Measurements from ENCODE around the gene WDFY4.

The WDFY4 gene

DNA sequence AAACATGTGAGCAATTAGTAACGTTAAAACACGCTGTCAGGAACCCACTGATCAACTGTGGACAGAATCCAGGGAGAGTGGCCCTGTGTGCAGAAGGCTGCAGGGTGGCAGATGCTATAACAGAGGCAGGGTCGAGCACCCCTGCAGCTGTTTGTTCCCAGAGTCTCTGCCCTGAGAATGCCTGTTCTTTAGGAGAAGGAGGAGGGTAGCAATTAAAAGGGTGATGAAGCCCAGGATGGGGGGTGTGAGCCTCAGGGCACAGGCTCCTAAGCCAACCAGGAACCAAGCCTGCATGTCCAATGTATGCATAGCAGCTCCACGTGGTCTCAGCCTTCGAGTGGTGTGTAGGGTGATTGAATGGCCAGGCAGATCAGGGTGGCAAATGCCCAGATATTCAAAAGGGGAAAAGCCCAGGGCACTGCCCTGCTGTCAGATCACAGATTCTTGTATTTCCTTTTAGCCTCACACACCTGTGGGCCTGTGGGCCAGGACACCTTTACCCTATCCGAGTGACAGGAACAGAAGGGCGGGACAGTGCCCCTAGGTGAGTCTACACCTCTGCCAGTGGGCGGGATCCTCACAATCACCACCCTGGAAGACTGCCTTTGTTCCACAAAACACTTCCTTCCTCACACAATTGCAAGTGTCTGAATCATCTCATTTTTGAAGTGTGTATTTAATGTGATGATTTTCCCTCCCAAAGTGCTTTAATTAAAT, 7.3 kb downstream of the WDFY4 start:
- no peak for DNase-seq

DNA sequence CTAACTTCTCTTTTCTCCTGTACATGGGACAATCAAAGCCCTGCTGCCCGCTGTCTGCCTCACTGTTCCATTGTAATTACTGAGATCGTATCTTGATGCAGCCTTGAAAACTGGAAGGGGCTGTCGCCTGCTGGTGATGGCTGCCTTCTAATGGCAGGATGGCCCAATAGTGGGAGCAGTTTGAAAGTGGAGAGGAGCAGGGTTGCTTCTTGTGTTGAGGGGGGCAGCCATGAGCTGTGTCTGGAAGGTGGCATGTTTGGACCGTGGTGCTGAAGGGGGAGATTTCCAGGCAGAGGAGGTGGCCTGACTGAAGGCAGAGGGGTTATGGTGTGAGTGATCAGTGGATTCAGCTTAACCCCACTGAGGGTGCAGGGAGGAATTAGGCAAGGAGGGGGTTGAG, 8.1 kb downstream of the WDFY4 start:
- DNase-seq: no peak

DNA sequence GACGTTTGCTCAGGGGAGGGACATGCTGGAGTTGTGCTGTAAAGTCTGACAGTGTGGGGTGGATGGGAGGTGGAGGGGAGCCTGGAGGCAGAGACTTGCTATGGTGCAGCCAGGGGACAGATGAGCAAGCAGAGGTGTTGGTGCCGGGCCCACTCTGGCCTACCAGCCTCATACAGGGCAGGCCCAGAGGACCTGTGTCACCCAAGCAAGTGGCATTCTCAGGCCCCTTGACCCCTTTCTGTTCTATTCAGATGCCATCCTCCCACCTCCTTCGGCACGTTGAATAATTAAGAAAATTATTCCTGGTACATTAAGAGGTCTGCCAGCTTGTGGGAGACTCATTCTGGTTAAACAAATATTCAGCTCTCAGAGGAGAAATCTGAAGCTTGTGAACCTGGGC, 8.5 kb downstream of the WDFY4 start:
- no peak for DNase-seq

DNA sequence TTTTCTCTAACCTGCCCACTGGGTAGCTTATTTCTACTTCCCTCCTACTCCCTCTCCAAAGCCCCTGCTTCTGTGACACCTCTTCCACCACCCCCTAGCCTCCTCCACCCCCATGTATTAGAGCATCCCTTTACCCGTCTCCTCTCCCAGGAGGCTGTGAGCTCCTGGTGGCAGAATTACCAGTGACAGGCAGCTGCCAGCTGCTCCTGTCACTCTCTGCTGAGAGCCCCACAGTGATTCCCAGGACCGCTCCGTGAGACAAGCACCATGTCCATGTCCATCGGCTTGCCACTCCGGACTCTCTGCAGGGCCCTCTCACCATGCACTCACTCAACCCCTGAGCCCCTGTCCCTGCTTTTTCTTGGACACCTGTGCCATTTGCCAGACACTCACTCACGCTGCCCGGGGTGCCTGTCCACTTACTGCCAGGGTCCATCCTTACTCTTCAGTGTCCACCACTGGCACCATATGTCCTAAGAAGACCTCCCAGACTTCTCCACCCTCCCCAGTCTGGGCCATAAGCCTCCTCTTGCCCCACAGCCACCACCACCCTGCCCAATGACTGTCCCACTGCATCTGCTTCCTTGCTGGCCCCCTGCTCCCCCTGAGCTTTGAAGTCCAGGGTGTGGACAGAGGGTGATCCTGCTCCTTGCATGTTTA, 9.8 kb downstream of the WDFY4 start:
- no peak for DNase-seq

DNA sequence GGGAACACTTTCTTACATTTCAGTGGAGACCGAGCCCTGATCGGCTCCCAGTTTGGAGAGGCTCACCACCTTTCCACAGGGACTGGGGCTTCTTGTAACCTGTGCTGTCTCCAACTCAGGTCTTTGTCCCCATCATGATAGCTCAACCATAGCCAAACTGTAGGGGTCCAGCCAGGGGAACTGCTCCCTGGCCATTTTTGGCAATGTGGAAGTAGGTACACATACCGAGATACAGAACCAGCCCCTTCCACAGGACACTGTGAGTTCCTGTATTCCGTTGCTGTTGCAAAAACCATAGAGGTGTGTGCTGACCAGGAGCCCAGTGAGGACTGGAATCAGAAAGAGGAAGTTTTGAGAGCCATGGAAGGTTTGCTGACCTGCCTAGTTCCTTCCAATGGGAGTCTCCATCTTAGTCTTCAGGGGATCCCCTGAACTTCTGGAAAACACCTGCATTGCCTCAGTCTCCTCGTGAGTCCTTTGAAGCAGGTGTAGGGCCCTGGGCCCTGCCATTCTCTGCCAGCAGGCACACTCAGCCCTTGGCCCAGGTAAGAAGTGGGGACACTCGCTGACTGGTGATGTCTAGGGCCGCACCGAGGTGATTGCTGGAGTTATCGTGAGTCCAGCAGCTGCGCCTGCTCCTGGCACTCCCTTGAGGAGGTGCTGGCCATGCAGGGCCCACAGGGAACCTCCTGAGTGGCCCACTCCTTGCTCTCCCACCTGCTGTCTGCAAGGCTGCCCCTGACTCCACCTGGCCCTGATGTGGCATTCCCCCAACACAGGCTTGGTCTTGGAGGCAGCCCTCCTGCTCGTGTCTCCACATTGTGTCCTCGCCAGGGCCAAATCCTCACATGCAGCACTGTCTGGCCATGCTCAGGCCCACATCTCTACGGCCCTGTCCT, 11.2 kb downstream of the WDFY4 start:
- no peak for DNase-seq

DNA sequence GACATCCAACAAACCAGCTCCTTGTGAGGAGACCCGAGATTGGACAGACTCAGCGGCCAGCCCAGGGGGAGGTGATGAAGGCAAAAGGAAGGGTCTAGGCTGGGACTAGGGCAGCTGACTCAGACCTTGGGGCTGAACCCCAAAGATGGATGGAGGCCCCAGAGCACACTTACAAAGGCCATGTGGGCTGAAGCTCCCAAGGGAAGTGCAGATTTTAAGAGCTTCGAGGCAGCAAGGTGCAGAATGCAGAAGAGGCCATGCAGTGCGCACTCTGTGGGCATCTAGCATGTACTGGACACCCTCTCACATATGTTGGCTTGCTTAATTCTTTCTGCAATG, 11.8 kb downstream of the WDFY4 start:
- no peak for DNase-seq

DNA sequence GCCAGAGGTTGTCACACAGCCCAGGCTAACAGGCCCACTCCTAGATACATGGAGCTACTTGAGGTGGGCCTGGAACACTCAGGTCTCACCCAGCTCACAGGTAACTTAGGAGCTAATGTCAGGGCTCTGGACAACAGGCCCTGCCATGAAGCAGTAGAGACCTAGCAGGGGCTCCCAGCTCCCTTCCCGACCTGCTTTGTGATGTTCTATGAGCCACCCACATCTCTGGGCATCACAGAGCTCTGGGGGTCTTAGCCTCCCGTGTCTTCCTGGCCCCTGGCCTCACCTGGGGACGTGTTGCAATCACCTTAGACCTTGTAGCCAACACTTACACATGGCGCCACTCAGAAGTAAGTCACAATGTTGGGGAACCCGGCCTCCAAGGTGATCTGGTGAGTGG, 12.4 kb downstream of the WDFY4 start:
- DNase-seq: no peak

DNA sequence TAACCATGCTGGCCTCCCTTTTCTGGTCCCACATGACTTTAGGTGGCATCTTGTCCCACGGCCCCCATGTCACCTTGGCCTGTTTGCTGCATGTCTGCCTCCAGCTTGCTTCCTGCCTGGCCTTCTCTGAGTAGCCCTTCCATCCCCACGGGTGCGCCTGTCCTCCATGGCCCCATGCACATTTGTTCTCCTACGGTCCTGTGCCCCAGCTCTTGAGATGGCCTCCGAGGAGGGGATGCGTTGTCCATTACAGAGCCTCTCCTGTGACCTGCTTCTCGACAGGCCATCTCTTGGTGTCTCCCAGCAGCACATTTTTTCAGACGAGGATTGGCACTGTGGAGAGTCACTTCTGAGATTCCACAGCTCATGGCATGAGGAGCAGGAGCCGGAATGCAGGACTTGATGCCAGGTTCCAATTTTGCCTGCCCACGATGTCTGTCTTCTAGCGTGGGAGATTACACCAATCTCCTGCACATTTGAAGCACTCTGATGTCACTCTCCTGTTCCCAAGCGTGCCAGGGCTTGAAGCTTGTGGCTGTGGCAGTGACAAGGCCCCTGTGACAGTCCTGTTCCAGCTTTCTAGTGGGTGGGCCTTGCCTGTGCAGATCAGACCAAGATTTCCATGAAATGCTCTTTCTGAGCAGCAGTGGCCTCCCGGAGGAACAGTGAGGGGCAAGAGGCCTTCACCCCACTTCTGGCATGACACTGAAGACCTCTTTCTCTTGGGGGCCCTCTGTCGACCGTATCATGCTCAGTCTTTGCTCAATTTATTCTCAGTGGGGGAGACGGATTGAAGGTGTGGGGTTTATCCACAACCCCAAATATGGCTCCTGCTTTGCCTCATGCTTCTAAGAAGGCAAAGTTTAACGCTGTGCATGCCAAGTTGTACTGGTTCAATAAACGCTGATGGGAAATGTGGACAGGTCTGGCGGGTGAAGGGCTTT, 13.4 kb downstream of the WDFY4 start:
- no peak for DNase-seq

DNA sequence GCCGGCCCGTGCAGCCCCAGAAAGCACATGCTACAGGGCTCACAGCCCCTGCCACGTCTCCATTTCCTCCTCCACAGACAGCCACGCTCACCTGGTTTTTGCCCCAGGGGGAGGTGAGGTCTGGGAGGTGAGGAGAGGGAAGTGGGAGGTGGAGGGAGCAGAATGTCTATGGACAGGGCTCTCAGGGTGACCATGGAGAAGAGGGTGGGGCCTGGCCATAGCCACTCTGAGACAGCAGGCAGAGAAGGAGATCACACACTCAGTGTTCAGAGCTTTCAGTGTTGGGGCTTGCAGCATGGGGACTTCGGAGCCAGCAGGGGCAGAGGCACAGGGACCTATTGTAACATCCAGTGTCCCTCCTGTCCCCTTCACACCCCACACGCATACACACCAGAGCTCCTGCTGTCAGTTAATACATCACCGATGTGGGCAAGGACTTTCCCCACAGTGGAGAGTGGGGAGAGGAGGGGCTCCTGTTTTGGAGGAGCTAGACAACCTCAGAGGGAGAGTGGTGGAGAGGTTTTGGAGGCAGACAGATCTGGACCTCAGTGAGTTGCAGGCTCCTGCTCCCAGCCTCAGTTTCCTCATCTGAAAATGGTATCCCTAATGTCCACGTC, 14.4 kb downstream of the WDFY4 start:
- no peak for DNase-seq

DNA sequence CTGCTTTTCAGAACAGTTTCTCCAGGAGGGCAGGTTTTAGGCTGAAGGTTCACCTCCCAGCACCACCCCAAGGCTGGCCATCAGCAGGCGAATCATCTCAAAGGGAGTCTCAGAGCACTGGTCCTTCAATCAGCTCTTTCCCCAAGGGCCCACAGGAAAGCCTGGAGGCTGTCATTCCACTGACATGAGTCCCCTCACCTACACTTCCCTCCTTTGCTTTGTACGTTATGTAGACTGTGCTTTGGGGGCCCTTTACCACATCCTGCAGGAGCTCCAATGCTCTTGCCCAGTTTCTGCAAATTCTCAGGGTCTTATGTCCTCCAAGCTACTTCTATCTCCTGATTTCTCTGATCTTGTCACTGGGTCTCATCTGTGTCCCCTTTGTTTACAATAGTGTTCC, 15.4 kb downstream of the WDFY4 start:
- DNase-seq: no peak

DNA sequence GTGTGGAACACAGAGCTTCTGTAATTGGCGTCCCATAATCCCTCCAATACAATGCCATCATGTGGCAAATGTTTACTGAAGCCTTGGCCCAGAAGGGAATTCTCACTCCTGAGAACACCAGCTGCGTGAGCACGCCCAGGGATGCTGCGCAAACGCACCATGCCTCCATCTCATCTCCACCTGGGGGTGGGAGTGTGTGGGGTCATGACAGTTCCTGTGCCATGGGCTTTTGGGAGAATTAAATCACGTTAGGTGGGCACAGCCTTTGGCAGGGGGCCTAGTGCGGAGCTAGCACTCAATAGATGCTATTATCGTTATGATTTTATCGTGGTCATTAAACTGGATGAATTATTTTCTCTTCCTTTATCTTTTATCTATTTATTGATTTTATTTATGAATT, 15.8 kb downstream of the WDFY4 start:
- DNase-seq: no peak

DNA sequence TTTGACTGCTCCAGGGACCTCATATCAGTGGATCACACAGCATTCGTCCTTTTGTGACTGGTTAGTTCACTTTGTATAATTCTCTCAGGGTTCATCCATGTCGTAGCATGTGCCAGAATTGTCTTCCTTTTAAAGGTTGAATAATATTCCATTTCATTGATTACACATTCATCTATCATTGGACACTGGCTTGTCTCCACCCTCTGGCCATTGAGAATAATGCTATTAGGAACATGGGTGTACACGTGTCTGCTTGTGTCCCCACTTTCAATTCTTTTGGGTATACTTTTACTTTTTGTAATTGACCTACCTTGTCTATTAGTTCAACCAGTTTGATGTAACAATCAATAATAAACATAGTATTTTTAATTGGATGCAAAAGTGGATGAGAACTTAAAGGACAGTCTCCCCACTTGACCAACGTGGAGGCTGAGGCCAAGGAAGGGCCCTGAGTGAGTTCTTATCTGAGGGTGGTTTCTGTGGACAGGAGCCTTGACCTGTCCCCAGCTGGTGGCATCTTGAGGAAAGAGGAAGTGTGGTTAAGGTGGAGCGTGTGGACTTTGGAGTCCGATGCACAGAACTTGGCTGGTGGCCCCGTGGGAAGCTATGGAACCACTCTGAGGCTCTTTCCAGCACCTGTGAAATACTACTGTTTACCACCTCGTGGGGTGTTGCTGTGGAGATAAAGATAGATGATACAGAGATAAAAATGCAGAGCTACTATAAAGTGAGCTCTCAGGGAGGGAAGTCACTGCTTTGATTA, 16.6 kb downstream of the WDFY4 start:
- no peak for DNase-seq

DNA sequence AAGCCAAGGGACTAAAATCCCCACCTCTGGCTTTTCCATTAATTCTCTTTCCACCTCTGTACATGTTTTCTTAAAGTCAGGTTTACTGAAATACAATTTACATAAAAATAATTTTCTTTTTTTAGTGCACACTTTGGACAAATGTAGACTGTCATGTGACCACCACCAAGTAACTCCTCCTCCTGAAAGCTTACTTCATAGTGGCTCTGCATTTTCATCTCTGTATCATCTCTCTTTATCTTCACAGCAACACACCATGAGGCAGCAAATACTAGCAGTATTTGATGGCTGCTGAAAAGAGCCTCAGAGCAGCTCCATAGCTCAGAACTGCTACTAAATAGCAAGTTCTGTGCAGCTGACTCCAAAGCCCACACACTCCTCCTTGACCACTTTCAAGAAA, 17.3 kb downstream of the WDFY4 start:
- DNase-seq: no peak

DNA sequence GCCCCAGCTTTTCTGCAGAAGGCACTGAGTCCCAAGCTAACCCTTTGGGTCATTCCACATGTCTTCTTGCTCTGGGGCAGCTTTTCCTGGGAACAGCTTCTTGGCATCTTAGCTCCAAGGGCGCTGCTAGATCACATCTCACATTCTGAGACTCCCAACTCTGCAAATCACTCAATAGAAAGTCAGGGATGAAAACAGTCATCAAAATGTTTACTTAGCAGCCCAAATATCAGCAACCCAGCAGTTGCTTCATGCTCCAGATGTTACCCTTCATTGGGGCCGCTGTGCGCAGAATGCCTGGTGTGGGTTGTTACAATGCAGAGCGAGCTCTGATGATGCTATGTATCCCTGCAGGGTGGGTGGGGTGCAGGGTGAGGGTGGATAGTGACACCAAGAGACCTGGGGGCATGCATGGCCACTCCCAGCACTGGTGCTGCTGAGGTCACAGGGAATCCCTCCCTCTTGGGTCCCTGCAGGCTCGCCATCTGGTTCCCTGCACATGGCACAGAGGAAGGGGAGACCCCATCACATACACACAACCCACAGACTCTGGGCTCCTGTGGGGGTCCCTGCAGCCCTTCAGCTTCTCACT, 19.0 kb downstream of the WDFY4 start:
- DNase-seq: no peak

DNA sequence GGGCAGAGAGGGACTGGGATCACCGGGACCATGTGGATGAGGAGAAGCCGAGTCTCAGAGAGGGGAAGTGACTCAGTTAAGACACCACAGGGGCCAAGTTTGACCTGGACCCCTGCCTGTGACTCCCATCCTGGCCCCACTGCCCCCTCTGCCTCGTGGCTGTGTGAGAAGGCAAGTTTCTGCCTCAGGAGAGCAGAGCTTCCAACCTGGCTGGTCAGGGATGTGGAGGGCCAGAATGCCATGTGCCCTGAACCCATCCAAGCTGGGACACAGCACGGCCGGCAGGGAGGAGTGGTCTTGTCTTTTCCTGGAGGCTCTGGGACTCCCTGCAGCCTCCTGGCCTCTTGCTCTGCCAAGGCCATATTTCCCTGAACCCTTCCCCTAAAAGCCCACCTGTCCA, 19.5 kb downstream of the WDFY4 start:
- DNase-seq: no peak

DNA sequence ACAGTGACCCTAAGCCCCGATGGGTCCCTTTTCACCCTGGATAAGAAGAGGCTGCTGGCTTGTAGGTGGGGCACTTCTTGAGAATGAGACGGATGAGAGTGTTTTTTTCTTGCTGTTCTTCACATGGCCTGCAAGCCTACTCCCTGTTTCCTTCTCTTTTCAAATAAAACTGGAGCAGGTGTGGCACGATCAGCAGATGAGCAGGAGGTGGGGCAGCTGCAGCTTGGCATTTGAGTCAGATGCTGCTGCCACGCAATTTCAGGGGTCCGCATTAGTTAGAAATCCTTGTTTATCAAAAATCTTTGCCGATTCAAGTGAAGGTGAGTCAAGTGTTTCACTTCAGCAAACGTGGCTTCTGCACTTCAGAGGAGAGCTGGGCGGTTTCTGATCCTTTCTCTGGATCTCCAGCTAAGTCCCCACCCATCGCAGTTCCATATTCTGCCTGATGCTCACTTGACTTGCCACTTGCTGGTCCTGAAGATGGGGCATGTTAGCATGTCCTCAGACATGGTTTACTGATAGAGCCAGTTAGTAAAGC, 20.8 kb downstream of the WDFY4 start:
- DNase-seq: no peak

DNA sequence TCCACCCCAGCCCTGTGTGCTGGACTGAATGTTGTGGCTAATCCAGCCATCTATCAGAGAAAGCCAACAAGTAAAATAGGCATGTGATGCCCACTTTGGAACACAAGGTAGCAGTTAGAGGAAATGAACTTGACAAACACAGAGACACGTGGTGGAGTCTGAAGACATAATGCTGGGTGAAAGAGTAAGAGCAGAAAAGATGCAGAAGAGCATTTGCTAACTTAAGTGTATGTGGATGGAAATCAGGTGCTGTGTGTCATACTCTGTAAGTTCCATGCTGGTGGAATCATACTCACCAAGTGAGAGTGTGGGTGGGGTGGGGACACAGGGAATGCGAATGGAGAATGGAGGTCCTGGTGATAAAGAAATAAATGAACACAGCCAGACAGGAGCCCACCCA, 22.8 kb downstream of the WDFY4 start:
- DNase-seq: no peak

DNA sequence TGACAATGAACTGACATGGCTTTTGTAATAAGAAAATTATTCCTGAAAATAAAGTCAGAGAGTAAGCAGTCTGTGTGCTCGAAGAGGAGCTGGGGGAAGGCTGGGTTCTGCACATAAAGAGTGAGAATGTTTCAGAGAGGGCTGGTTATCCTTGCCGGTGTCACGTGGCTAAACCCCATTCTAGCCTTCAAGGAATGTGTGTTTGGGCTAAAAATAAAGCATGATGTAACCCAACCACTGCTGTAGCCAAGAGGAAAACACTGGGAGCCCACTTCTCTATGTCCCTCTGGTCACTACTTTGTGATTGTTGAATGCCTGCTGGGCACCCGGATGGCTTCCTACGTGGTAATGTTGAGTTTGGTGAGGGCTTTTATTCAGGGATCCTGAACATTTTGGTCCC, 23.5 kb downstream of the WDFY4 start:
- no peak for DNase-seq

DNA sequence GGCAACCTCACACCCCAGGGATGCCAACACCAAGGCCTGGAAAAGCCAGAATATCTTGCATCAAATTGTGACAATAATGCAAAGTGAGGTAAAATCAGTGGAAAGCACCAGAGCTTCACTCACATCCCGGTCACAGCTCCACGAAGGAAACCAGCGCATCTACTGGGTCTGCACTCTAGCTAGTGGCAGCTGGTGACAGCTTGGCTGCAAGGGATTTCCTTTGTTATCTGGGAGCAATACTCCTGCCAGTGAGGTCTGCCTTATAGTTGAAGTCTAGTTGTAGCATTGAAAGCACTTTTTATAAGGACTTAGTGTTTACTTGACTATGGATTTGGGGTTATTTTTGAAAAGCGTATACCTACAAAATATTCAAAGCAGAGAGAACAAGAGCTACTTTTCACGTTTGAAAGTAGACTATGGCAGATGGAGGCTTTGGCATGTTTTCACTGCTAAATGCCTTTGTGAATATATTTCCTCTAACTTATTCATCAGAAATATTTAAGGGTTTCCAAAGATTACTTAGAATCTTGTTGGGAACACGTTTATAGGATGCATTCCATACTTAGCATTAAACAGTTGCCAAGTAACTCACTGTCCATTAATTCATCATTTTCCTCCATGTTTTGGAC, 26.1 kb downstream of the WDFY4 start:
- DNase-seq: no peak

DNA sequence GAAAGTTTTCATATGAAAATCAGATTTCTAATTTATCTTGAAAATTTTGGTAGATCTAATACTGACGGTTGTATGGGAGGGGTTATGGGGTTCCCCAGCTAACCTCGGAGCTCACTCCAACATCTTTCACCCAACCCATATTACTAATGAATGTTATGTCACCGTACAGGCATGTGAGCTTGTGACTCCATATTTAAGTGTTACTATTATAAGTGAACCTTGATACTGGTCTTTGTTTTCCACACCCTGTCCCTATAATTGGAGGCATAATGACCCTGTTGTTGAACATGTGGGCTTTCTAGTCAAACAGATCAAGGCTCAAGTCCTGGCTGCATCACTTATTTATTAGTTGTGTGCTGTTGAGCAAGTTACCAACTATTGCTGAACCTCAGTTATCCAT, 27.2 kb downstream of the WDFY4 start:
- DNase-seq: no peak
